ENCODE measurements around the gene SHROOM4.

SHROOM4 gene

DNA sequence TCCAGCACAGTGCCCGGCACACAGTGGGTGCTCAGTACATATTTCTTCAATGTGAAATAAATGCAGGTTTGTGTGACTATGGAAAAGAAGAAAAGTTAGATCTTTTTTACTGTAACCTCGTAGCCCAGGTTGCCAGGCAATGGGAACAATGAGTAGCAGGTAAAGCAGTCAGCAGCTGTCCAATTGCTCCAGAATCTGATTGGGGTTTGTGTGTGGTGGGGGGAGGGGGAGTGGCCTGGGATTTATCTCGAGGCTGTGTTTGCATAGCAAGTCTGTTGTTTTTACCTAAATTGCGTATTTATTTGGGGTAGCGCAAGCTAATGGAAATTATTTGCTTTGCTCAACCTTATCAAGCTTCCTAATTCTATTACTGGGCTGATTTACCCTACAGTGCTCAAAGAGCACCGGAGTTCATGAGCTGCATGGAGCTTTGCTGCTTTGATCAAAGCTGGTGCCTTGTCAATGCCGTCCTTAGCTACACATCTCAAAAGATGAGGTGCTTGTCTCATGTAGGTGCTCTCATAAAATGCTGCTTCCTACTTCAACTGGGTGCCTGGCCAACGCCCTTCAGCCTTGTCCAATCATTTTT, 198.3 kb downstream of the SHROOM4 start:
- DNase-seq (ENCODE audit: low read depth in 3 of 3) = no peak

- no peak for DNase-seq (ENCODE audit: low read depth in 3 of 3)
Observed at GRCh38 chrX:50614460-50614859, 199.5 kb downstream of the SHROOM4 start.

DNA sequence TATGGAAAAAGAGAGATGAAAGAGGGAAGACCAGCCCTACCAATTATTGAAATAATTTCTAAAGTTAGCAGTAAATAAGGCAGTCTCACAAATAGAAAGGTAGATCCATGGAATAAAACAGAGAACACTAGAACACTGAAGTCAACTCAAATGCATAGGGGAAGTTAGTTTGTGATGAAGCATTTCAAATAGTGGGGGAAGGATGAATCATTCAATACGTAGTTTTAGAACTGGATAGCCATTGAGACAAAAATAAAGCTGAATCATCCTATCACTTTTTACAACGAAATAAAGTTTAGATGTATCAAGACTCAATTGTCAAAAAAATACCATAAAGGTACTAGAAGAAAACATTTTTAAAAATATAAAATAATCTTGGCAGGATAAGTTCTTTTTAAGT, 200.1 kb downstream of the SHROOM4 start:
- no peak for DNase-seq (ENCODE audit: low read depth in 3 of 3)

- no peak for DNase-seq (ENCODE audit: low read depth in 3 of 3)
Observed at GRCh38 chrX:50609796-50610195, 204.2 kb downstream of the SHROOM4 start.

DNA sequence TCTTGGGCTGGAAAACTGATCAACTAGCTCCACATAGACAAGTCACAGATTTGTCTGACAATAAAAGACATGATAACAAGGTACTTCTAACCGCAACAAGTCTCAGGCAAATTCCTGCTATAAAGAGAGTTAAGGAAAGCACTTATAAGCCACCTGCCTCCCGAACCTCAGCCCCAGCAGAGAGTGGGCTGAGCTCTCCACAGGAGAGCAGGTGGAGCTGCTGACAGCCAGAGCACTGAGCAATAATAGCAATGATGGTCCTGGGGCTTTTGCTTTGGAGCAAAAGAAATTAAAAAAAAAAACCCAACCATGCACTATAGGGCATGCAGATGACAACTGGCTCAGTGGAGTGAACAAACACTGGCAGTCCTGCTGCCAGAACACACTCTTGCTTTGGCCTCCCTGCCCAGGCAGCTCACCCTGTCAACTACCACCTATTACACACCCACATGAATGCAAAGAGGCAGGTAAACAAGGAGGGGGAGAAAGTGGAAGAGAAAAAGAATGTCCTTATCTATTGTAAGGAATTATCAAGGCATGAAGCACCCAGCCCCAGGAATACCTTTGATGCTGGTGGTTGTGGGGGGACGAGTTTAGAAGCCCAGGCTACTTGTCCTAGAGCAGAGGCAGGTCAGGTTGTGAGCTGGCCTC, 207.6 kb downstream of the SHROOM4 start:
- DNase-seq (ENCODE audit: low read depth in 3 of 3) = no peak

DNA sequence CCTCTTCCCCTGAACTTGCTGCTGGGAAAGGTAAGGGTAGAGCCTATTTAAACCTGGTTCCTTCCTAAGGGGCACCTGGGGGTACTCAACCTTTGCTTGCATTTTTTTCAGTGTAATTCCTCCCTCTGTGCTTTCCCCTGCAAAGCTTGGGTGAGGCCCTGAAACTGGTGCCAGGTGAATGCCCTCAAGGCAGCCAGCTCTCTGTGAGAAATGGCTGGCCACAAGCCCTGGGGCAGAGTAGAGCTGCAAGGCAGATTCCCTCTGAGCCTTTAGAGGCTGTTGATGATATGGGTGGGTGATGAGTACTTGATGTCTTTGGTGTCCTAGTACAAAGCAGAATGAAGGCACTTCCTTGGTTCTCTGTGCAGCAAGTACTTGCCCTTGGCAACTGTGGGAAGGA, 217.9 kb downstream of the SHROOM4 start:
- DNase-seq (ENCODE audit: low read depth in 3 of 3) = no peak

DNA sequence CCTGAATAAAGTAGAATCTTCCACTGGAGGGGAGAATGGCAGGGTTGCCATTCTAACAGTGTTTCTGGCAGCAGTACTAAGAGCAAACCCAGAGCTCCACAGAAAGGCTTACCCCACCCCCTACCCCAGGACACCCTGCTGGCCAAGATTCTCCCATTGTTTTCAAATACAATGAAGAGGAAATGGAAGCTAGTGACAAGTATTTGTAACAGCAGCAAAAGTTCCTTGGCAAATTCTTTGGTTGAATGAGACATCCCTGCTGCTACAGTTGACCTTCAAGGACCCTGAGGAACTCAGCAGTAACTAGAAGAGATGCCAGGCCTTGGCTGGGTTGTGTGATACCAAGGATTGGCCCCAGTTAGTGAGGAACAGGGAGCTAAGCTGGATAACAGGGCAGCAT, 219.2 kb downstream of the SHROOM4 start:
- DNase-seq (ENCODE audit: low read depth in 3 of 3) = no peak

DNA sequence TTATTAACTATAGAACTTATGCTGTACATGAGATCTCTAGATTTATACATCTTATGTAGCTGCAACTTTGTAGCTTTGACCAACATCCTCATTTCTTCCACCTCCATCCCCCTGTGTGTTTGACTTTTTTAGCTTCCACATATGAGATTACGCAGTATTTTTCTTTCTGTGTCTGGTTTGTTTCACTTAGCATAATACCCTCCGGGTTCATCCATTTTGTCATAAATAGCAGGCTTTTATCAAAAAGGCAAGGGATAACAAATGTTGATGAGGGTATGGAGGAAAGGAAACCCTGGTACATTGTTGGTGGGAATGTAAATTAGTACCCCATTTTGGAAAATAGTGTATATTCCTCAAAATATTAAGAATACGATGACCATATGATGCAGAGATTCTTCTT, 227.0 kb downstream of the SHROOM4 start:
- no peak for DNase-seq (ENCODE audit: low read depth in 3 of 3)

DNA sequence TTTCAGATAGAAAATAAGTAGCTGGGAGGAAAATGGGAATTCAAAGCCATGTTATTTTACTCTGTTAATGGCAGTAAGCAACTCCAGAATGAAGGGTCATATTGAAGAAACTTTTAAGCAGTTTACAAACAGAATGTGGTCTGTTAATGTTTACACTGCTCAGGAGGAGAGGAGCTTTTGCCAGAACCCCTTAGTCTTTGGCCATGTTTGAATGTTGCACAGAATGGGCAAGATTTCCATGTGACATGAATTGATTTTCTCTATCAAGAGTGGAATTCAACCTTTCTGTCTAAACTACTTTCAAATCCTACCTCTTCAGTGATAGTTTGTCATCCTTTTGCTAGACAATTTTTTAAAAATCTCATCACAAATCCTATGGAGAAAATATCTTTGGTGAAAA, 227.6 kb downstream of the SHROOM4 start:
- no peak for DNase-seq (ENCODE audit: low read depth in 3 of 3)

- DNase-seq (ENCODE audit: low read depth in 3 of 3) = no peak
Observed at GRCh38 chrX:50581405-50581804, 232.6 kb downstream of the SHROOM4 start.

DNA sequence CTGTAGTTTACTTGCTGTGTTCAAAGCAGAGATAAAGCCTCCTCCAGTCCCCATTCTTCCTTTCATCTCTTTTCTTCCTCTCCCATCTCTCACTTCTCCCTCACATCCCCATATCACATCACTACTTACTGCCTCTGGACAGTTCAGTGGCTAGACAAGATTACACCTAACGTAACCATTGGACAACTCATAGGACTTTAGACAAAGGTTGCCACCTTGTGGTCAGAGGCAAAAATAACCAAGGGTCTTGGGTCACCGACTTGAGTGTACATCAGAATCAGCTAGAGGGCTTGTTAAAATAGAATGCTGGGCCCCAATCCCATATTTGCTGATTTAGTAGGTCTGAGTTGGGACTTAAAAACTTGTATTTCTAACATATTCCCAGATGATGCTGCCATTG, 234.0 kb downstream of the SHROOM4 start:
- DNase-seq (ENCODE audit: low read depth in 3 of 3) = no peak

GRCh38 chrX:50577326-50577725, 236.7 kb downstream of the SHROOM4 start:
- no peak for DNase-seq (ENCODE audit: low read depth in 3 of 3)

GRCh38 chrX:50567636-50568035, 246.4 kb downstream of the SHROOM4 start:
- no peak for DNase-seq (ENCODE audit: low read depth in 3 of 3)

GRCh38 chrX:50565718-50566117, 248.3 kb downstream of the SHROOM4 start:
- no peak for DNase-seq (ENCODE audit: low read depth in 3 of 3)

Measured in stimulated activated CD4-positive, alpha-beta T cell treated with anti-CD3 and anti-CD28 coated beads, TNF-alpha, amount 100 ng/mL, for 4 hours (primary cell).